OCI-LY1 (cell line): ENCODE results near the gene AEBP1.

ENCODE experiments used
- H2AFZ ChIP-seq: fragments of 200-600 bp; sonication (generic), shearing (Covaris generic); 2 replicates; pipeline ENCODE4 v1.6.0; 2014; ENCODE audit warnings: antibody characterized with exemption, mild to moderate bottlenecking, low read length
- H3F3A ChIP-seq: fragments of 200-600 bp; sonication (generic), shearing (Covaris generic); 2 replicates; pipeline ENCODE4 v1.6.0; 2014; ENCODE audit warnings: mild to moderate bottlenecking, antibody characterized with exemption, low read length, moderate library complexity; ENCODE audit not compliant: insufficient read depth
- H3K27ac ChIP-seq: fragments of 200-600 bp; sonication (generic); 2 replicates; pipeline ENCODE4 v1.5.1; 2014; ENCODE audit warnings: low read length, mixed run types, mild to moderate bottlenecking, low read depth; ENCODE audit not compliant: poor library complexity, severe bottlenecking
- H3K27me3 ChIP-seq: fragments of 200-600 bp; sonication (generic); 2 replicates; pipeline ENCODE4 v1.6.0; 2014; ENCODE audit warnings: antibody characterized with exemption, mild to moderate bottlenecking, low read length, moderate library complexity; ENCODE audit not compliant: insufficient read depth
- H3K36me3 ChIP-seq: fragments of 200-600 bp; sonication (generic); 2 replicates; pipeline ENCODE4 v1.6.1; 2014; ENCODE audit warnings: mild to moderate bottlenecking, antibody characterized with exemption, low read length, moderate library complexity, mixed read lengths; ENCODE audit not compliant: insufficient read depth
- H3K4me1 ChIP-seq: fragments of 200-600 bp; sonication (generic); 2 replicates; pipeline ENCODE4 v1.5.1; 2014; ENCODE audit warnings: mild to moderate bottlenecking, low read length, moderate library complexity; ENCODE audit not compliant: insufficient read depth, severe bottlenecking
- H3K4me2 ChIP-seq: fragments of 200-600 bp; sonication (generic), shearing (Covaris generic); 2 replicates; pipeline ENCODE4 v1.6.1; 2014; ENCODE audit warnings: low read length
- H3K4me3 ChIP-seq: fragments of 200-600 bp; sonication (generic); 2 replicates; pipeline ENCODE4 v1.5.1; 2014; ENCODE audit warnings: low read length, low read depth, mild to moderate bottlenecking, mixed read lengths; ENCODE audit not compliant: poor library complexity, severe bottlenecking
- H3K79me2 ChIP-seq: fragments of 200-600 bp; shearing (Covaris generic); 2 replicates; pipeline ENCODE4 v1.6.1; 2016; ENCODE audit warnings: mixed run types, low read length, mixed read lengths; ENCODE audit not compliant: insufficient read depth
- H3K9ac ChIP-seq: fragments of 200-600 bp; sonication (generic), shearing (Covaris generic); 2 replicates; pipeline ENCODE4 v1.6.1; 2014; ENCODE audit warnings: mild to moderate bottlenecking, low read length, mixed read lengths
- H3K9me2 ChIP-seq: fragments of 200-600 bp; sonication (generic), shearing (Covaris generic); 2 replicates; pipeline ENCODE4 v1.6.1; 2014; ENCODE audit warnings: low read depth, mild to moderate bottlenecking, low read length, mixed read lengths
- H3K9me3 ChIP-seq: fragments of 200-600 bp; shearing (Covaris generic); 2 replicates; pipeline ENCODE4 v1.6.1; 2014; ENCODE audit warnings: low read length, mixed read lengths
- H4K20me1 ChIP-seq: fragments of 200-600 bp; sonication (generic), shearing (Covaris generic); 2 replicates; pipeline ENCODE4 v1.6.0; 2016; ENCODE audit warnings: mild to moderate bottlenecking, low read length; ENCODE audit not compliant: insufficient read depth
- CTCF ChIP-seq: fragments of 200-600 bp; sonication (generic), shearing (Covaris generic); IDR thresholded peaks from 2 replicates; pipeline ENCODE4 v1.5.1; 2017; ENCODE audit warnings: mild to moderate bottlenecking, antibody characterized with exemption, low read length, moderate library complexity, mixed read lengths
- EZH2 ChIP-seq: fragments of 200-600 bp; sonication (generic), shearing (Covaris generic); IDR thresholded peaks from 2 replicates; pipeline ENCODE4 v1.8.0; 2017; ENCODE audit warnings: borderline replicate concordance, mixed run types, mild to moderate bottlenecking, antibody characterized with exemption, low read length, moderate library complexity, mixed read lengths

AEBP1 gene

DNA sequence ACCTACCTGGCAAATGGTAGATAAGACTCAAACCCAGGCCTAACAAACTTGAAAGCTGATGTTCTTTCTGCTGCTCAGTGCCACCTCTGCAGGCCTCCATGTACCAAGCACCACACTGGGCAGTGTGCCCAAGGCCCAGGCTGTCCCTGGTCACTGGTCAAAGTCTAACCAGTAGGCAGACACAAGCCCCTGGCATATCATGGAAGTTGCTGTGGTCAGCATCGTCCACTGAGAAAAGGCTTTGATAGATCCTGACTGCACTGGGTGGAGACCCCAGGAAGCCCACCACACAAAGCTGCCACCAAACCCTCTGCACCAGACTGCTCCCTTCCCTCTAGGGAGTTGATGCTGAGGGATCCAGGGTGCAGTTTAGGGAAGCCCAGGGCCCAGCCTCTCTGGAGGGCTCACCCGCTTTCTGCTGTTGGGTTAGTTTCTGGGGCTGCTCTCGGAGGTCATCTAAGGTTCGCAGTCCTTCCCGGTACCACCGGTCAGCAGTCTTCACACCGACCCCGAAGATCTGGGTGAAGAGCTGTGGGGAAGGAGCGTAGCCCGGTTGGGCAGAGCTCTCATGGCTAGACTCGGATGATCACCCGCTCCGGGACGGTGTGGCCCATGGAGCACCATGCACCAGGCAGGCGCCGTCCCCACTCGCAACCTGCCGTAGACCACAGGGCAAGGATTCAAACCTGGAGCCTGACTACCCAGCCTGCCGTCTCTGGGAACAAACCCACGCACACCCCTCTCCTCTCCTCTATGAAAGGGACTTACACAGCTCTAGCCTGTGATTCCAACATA is 27.8 kb upstream of the AEBP1 start:
- no peak overlapping the region for H3K27ac ChIP-seq
- H3K9me2 ChIP-seq = no peaks in the 10 kb centered on the region
- H3K27me3 ChIP-seq = no peaks in the 10 kb centered on the region
- H3K4me3 ChIP-seq = no peak overlapping the region
- H3K9ac ChIP-seq = no peak overlapping the region
- H3K36me3 ChIP-seq = peaks cover 100% of the 10 kb centered on the region
- no peak overlapping the region for H2AFZ ChIP-seq
- TF ChIP-seq CTCF (no peak), EZH2 (no peak)
- no peaks in the 10 kb centered on the region for H3F3A ChIP-seq
- H3K79me2 ChIP-seq = no peaks in the 10 kb centered on the region
- H3K4me1 ChIP-seq = peaks cover 28% of the 10 kb centered on the region
- H4K20me1 ChIP-seq = no peaks in the 10 kb centered on the region
- no peaks in the 10 kb centered on the region for H3K9me3 ChIP-seq
- no peak overlapping the region for H3K4me2 ChIP-seq

DNA sequence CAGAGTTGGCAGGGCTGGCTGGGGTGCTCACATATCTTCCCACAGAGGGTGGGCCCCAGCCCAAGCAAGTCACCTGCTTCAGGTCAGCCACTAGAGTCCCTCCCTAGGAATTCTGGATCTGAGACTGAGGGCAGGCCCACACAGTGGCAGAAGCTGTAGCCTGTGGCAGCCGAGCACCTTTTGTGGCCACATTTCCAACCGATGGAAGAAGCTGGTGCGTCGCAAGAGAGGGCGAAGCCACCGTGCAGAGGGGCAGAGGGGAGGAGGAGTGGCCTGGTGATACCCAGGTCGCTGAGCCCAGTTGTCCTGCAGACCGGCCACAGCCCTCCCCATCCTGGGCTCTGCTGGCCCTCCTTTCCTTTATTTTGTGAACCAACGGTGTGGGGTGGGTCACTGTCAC is 27.1 kb upstream of the AEBP1 start:
- H3K9me3 ChIP-seq = no peaks in the 10 kb centered on the region
- no peaks in the 10 kb centered on the region for H3K9me2 ChIP-seq
- H3K27ac ChIP-seq = no peak overlapping the region
- H3K4me2 ChIP-seq = no peak overlapping the region
- H3K27me3 ChIP-seq = no peaks in the 10 kb centered on the region
- peaks cover 31% of the 10 kb centered on the region for H3K4me1 ChIP-seq
- no peak overlapping the region for H3K4me3 ChIP-seq
- no peak overlapping the region for H3K9ac ChIP-seq
- no peaks in the 10 kb centered on the region for H3F3A ChIP-seq
- H3K79me2 ChIP-seq = no peaks in the 10 kb centered on the region
- no peaks in the 10 kb centered on the region for H4K20me1 ChIP-seq
- peaks cover 95% of the 10 kb centered on the region for H3K36me3 ChIP-seq
- H2AFZ ChIP-seq = no peak overlapping the region
- TF ChIP-seq CTCF = no peak
- TF ChIP-seq EZH2 = no peak

- Histone ChIP-seq H3K9me2 (no peaks in the 10 kb centered on the region), H3K79me2 (no peaks in the 10 kb centered on the region), H3F3A (no peaks in the 10 kb centered on the region), H4K20me1 (no peaks in the 10 kb centered on the region), H3K9ac (no peak overlapping the region), H3K27ac (no peak overlapping the region), H3K27me3 (no peaks in the 10 kb centered on the region), H3K4me3 (no peak overlapping the region), H2AFZ (no peak overlapping the region), H3K36me3 (peaks cover 90% of the 10 kb centered on the region), H3K4me1 (peaks cover 31% of the 10 kb centered on the region), H3K4me2 (no peak overlapping the region), H3K9me3 (no peaks in the 10 kb centered on the region)
- TF ChIP-seq EZH2 (no peak), CTCF (no peak)
Observed at GRCh38 chr7:44077681-44078091, 26.5 kb upstream of the AEBP1 start.
